ENCODE data around the gene AP2B1.
"Not testable (repeated sequence)": the region's sequence is repeated elsewhere in the genome, so short reads cannot be mapped to it uniquely, and the experiment has no call there.

AP2B1 gene

DNA sequence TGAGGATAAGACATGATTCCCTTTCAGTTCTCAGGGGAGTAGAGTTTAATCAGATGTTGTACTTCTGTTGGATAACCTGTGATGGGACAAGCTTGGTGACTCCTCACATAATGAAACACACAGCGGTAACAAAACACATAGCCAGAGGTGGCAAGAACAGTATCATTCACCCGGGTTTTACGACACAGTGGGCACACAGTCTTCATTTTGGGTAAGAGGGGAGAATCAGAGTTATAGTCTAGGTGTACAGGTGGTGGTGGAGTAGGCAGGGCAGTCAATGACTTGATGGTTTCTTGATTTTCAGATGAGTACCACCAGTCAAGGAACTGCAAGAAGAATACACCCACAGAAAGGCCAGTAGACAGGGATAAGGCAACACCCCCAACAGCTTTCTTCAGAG is 11.4 kb upstream of the AP2B1 start:
- DNase-seq (ENCODE audit: low read depth in 2 of 2) = no peak

DNA sequence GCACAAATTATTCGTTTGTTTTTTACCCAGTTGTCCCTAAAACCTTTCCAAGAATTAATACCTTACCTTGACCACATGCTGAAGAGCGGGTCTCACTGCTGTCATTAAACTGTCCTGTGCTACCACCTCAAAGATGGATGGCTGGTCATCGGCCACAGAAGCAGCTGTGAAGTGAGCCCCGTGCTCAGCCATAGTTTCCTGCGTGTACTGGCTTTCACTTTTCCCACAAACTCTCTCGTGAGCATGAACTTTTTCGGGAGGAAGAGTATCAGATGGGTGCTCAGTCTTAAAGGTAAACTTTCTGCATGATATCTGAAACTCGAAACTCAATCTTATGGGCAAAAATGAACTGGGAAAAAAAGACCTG is 9.3 kb upstream of the AP2B1 start:
- DNase-seq (ENCODE audit: low read depth in 2 of 2) = no peak

DNA sequence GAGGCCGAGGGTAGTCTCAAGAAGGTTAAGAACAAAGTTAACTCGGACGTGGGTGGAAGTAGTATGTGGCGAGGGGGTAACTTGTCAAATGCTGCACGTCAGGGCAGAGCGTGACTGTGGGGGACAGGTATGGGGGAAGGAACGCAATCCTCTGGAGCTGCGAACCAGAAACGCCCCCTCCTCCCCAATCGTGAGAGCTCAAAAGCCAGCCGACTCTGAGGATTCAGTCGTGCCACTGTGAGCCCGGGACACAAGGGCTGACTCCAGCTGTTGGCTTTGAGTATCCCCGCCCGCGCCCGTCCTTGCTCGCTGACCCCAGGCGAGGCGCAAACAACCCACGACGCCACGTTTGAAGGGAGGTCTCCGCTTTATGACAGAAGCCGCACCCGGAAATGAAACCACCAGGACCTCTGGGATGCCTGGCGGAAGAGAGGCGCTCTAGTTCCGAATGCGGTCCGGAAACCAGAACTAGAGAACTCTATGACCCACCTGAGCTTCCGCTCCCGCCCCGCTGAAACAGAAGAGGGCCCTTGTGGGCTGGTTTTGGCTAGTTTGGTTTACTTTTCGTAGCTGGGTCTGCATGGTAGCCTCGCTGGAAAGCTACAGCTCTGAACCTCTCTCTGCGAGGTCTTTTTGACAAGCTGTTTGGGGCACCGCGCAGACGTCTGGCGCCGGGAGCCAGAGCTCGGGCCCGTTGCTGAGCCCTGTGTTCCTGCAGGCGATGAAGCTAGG is 8.8 kb upstream of the AP2B1 start, which contains the start of gene PEX12:
TSS of gene PEX12 (minus strand) at position 375 of the 732 bp plus-strand sequence. CDS start 550 bp downstream, outside the sequence.
- peak; percentile 60 to 72 for DNase-seq (ENCODE audit: low read depth in 2 of 2)

DNA sequence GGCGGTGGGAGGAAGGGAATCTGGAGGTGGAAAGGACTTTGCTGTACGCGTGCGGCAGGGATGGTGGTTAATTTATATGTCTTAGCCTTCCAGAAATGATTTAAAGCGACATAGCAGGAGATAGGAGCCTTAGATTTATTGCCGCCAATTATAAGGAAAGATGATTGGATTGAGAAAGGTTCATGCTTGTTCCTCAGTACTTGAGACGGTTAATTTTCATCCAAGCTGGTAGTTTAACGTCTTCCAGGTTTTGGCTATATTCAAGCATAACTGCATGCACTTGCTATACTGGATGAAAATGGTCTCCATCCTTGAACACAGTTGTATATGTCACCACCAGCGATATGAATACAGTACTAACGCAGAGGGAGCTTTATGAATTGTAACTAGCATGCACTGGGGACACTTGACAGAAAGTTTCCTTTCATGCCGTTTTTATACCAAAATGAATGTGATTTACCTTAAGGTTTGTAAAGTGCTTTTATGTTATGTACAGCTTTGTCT is 8.1 kb upstream of the AP2B1 start:
- DNase-seq (ENCODE audit: low read depth in 2 of 2) = no peak

DNA sequence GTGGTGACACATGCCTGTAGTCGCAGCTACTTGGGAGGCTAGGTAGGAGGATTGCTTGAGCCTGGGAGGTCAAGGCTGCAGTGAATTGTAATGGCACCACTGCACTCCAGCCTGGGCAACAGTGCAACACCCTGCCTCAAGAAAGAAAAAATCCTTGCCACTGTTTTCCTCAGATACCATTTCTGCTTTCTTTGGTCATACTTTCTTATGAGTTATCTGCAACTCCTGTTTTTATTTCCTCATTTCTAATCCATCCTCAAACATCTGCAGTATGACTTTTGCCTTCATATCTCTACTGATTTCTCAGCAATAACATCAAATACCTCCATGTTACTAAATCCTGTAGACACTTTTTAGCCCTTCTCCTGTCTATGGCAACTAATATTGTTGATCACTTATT is 3.1 kb upstream of the AP2B1 start:
- no peak for DNase-seq (ENCODE audit: low read depth in 2 of 2)

DNA sequence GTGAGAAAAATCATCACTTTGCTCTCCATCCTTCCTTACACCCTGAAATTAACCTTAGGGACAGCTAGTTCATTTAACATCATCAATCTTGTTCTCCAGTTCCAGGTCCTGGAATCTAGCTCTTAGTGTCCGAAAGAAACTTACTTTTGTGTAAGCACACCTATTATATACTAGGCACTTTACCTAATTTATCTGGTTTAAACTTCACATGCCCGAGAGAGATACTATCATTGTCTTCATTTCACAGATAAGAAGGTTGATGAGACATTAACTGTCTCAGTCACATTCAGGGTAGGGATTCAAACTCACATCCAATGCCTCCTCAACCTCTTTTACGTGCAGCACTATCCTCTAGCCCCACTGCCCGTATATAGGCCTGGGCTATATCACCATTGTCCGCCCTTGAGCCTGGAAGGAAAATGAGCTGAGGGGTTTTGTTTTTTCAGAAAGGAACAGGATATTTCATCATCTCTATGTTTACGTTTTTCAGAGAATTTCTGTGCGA is 501 bp upstream of the AP2B1 start:
- DNase-seq (ENCODE audit: low read depth in 2 of 2) = no peak

DNA sequence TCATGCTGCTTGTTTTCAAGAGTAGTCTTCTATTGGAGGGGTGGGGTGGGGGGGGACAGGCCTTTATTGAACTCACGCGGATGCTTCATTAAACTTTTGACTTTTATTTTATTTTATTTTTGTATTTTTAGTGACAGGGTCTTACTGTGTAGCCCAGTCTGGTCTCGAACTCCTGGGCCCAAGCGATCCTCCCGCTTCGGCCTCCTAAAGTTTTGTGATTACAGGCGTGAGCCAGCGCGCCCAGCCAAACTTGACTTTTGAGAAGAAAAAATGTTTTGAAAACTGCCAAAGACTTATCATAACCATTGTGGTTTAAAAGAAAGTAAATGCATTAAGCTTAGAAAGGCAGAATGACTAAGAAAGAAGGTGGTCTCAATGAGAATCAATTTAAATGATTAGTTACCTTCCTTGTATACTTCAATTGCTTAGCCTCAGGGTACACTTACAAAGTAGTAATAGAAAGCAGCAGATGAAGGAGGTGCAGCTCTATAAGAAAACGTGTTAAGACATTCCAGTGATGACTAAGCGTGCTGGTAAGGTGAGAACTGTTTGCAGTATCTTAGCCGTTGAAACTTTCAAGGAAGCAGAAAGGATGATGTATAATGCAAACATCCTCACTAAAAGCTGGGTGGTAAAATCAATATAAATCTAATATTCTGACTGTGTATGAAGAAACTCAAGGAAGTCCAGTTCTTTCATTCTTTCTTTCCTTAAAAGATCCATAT is 1.2 kb downstream of the AP2B1 start:
- DNase-seq (ENCODE audit: low read depth in 2 of 2) = peak in 1 of 2 experiments; percentile 21

DNA sequence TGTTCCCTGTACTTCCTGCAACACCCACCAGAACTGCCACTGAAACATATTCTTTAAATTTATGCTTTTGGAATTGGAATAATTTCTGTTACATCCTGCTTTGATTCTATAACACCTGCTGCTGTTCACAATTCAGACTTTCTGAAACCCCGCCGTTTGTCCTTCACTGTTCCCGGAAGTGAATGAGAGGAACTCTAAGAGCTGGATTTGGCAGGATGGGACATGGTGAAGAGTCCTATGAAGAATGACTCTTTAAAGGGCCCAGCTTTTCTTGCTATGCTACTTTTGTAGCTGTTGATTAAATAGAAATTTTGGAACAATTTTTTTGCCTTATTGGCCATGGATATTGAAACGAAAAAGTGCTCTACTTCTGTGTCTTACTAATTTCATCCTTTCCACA is 8.9 kb downstream of the AP2B1 start:
- DNase-seq (ENCODE audit: low read depth in 2 of 2) = no peak

DNA sequence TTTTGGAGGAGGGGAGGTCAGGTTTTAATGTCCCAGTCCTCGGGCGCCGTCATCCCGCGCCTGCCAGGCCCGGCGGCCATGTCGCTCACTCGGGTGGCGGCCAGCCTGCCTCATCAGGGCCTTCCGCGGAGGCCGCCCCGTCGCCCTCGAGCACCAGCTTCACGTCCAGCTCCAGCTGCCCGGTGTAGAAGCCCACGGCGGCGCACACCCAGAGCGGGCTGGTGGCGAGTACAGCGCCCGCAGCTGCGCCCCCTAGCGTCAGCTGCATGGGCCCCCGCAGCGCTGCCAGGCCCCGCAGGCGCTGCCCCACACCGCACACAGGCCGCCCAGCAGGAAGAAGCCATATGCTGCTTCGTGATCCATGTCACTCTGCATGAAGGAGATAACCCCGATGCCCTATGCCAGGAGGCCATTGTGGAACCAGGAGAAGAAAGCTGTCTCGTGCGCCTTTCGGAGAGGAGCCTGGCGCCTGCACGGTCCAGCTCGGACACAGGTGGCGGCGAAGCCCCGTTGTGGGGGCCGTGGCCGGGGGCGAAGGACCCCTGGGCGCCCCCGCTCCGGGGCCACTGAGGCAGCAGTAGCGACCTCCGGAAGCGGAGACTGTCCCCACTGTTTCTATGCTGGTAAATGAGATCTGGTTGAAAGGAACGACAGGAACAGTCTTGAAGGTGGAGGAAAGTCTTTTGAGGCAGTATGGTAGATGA is 9.6 kb downstream of the AP2B1 start:
- no peak for DNase-seq (ENCODE audit: low read depth in 2 of 2)

DNA sequence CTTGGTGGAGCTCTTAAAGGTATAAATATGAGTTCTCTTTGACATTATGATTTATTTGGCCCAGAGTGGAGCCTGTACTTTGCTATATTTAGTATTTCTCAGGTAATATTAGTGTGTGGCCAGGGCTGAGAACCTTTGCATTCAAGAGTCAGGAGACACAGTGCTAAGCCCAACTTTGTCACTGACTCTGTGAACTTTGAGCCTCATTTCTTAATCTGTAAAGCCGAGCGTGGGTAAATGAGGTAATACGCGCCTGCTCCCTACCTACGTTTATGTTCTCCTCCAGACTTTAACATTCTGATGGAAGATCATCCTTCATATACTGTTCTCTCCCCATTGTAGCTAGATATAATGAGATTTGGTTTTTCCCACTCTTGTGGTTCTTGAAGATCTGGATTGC is 10.5 kb downstream of the AP2B1 start:
- no peak for DNase-seq (ENCODE audit: low read depth in 2 of 2)

DNA sequence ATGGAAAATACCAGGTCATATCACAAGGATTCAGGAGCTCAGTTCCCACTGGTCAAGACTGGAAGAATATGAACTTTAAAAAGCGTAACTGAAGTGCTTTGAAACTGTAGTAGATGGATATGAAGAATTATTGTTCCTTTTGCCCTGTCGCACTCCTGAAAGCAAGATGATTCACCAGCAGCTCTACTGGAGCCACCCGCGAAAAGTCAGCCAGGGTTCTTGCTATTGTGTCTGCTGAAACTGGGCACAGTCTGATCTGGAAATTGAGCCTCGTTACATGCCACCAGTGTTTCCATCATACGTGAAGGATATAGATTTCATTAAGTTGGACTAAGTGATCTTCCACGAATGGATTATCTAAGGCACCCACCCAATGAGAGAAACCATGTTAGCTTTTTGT is 16.6 kb downstream of the AP2B1 start:
- no peak for DNase-seq (ENCODE audit: low read depth in 2 of 2)

DNA sequence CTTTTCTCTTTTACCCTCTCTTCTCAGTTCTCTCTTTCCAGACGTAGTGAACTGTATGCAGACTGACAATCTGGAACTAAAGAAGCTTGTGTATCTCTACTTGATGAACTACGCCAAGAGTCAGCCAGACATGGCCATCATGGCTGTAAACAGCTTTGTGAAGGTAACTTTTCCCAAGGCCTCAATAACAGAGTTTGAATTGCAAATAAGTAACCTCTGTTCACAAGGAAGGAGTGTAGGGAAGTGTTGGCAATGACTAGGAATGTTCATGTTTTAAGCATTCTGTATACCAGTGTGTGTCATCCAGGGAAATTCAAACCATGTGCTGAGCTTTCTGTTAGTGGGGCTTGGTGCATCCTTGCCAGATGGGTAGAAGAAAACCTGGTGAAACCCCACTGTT is 18.6 kb downstream of the AP2B1 start:
- no peak for DNase-seq (ENCODE audit: low read depth in 2 of 2)

DNA sequence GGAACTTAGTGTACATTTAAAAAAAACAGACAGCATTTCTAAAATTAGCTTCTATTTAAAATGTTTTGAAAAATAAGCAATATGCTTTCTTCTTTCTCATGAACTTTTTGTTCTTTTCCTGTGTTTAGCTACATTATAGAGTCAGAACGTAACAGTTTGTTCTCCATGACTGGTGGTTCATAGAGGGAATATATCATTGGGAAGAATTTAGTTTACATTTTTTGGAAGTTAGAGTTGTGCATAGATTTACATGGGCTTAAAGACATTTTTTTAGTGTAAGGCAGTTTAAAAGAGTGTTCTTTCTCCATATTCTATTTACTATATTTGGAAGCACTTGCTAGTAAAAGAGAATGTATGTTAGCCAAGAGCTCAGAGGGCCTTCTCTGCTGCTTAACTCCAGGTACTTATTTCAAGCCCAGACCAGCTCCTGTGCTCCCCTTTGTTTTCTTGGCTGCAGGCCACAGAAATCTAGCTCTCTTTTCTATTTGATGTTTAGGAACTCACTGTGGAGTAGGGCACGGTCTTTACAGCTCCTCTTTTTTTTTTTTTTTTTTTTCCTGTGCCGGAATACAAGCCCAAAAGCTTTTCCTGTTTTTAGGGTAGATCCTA is 20.2 kb downstream of the AP2B1 start:
- DNase-seq (ENCODE audit: low read depth in 2 of 2) = no peak

DNA sequence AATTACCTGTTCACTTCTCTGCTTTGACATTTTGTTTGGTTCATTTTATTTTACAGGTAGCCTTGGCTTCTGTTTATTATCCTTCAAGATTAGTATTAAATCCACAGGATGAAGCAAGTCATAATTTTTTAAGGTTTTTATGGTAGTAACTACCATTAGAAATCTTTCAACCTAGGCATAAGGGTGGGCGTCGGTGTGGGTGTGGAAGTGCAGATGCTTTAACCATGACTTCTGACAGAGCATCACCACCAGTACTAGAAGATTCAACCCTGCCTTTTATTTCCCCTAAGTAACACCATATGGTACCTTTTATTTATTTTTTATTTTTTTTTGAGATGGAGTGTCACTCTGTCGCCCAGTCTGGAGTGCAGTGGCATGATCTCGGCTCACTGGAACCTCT is 22.7 kb downstream of the AP2B1 start:
- no peak for DNase-seq (ENCODE audit: low read depth in 2 of 2)

DNA sequence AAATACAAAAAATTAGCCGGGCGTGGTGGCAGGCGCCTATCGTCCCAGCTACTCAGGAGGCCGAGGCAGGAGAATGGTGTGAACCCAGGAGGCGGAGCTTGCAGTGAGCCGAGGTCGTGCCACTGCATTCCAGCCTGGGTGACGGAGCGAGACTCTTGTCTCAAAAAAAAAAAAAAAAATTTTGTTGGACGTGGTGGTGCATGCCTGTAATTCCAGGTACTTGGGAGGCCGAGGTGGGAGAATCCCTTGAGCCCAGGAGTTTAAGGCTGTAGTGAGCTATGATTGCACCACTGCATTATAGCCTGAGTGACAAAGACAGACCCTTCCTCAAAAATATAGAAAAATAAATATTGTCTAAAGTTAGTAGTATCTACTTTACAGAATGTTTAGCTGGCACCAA is 23.6 kb downstream of the AP2B1 start:
- not testable (repeated sequence) for DNase-seq (ENCODE audit: low read depth in 2 of 2)

DNA sequence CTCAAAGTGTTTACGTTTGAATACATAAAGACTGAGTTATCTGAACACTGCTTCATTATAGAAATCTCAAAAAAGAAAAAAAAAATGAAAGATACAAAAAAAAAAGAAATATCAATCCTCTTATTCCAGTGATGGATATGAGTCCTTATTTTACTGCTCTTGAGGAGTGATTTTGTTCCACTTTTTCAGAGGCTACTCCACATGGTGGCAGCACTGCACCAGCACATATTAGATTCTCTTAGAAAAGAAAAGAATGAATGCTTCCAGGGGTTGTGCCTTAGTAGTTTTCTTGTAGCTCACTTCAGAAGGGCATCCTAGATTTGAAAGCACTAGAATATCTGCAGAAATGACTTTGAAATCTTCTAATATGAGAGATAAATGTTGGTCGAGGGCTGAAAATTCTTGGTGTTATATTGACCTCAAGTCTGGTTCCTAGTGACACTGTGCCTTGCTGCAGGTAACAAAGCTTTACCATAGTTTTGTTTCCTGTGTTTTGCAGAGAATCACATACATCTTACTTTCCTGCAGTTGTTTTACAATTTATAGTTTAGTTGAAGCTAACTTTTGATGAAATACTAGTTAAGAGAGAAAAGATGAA is 25.9 kb downstream of the AP2B1 start:
- DNase-seq (ENCODE audit: low read depth in 2 of 2) = no peak

DNA sequence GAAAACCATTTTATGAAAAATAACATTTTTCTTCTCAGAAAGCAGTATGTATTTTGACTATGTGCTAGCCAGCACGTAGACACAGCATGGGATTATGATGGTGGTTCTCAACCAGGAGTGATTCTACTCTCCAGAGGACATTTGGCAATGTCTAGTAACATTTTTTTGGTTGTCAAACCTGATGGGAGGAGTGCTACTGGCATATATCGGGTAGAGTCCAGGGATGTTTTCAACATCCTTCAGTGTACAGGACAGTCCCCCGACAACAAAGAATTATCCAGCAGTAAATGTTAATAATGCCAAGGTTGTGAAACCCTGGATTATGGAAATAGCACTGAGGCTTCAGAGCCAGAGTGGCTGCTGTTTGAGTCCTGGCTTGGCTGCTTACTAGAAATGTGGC is 27.7 kb downstream of the AP2B1 start:
- DNase-seq (ENCODE audit: low read depth in 2 of 2) = no peak

DNA sequence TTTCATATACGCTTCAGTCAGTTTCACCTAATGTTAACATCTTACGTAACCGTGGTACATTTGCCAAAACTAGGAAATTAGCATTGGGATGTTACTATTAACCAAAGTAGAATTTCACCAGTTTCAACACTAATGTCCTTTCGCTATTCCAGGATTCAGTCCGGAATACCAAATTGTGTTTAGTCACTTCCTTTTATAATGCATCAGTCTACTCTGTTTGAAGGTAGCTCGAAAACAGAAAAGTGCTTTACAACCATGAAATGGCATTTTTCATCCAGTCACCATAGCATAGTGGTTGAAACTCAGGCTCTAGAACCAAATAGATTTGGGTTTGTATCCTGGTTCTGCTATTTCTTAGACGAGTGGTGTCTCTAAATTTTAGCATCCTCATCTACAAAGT is 29.4 kb downstream of the AP2B1 start:
- no peak for DNase-seq (ENCODE audit: low read depth in 2 of 2)

DNA sequence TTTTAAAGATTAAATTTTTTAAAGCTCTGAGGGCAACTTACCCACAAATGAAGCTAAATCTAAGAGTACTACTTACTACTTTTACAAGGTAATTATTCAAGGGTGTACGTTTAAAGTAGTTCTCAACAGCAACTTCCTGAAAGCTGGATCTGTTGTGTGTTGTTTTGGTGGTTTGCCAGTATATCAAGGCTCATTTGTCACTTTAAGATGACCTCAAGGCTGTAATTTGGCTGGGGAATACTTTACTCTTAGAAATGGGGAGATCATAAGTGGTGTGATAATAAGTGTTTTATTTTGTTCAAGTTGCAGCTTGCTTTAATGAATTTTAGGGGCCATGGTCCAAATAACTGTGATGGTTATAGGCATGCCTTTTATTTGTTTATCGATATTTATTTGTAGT is 30.4 kb downstream of the AP2B1 start:
- no peak for DNase-seq (ENCODE audit: low read depth in 2 of 2)

DNA sequence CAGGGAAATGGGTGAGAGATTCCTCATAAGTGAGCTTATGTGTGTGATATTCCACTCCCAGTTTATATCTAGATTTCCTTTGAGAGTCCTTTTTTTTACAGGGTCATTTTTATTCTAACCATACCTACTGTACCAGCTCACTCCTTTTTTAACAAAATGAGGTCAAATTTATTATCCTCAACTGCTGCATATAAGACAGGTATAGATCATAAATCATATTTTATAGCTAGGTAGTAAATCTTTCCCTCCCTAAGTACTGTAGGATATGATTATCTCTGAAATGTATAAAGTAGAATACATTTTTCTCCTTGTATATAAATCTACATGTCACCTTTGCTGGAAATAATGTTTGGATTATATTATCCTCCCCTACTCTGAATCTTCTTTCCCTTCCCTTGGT is 31.5 kb downstream of the AP2B1 start:
- no peak for DNase-seq (ENCODE audit: low read depth in 2 of 2)

DNA sequence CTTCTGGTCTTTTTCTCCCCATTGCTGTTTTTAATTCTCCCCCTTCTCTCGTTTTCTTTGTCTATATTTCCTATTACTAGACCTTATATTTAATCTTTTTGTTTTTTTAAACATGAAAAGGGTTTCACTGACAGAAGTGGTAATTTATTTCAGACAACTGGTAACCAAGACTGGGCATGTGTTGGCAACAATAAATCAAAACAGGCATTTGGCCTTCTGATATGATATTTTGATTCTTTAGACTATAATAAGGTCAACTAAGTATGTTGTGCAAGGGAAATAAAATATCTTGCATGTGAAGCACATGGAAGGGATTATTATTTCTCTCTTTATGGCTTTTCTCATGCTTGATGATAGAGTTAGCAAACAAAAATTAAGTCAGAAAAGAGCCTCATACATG is 34.6 kb downstream of the AP2B1 start:
- DNase-seq (ENCODE audit: low read depth in 2 of 2) = no peak

DNA sequence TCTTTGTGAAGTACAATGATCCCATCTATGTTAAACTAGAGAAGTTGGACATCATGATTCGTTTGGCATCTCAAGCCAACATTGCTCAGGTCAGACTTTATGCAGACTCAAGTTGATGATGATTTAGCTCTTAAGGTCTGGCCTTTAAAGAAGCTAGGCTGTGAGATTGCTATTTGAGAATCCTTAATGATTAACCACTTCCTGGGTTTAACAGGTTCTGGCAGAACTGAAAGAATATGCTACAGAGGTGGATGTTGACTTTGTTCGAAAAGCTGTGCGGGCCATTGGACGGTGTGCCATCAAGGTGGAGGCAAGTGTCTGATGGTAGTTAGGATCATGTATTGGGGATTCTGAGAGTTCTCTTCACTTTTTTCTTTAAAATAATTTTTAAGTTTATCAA is 40.3 kb downstream of the AP2B1 start:
- no peak for DNase-seq (ENCODE audit: low read depth in 2 of 2)
